ENCODE results near the gene TBC1D9.

TBC1D9 gene

DNA sequence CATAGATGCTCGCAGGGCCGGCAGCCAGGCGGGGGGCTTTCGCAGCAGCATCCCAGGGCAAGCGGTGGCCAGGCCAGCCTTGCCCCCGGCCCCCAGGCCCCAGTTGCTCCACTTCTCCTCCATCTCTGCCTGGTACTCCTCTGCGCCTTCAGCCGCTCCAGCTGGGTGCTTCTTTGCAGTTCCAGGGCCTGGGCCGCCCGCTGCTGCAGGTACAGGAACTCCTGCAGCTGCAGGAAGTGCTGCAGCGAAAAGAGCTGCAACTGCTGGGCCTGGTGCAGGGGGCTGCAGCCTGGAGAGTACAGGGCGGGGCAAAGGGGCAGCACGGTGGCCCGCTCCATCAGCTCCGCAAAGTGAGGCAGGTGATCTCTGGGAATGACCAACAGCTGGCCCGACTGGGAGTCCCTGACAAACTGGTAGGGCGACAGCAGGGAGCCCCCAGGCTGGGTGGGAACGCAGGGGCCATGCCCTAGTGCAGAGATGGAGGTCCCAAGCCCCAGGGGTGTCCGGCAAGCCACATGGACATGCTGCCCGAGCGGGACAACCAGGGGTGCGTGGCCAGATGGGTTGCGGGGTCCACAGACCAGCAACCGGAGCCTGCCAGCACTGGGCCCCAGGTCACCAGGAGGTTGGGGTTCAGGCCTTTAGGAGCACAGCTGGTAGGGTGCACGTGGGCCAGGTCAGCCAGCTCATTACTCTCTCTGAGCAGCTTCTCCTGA is 111.6 kb downstream of the TBC1D9 start:
- DNase-seq = no peak

DNA sequence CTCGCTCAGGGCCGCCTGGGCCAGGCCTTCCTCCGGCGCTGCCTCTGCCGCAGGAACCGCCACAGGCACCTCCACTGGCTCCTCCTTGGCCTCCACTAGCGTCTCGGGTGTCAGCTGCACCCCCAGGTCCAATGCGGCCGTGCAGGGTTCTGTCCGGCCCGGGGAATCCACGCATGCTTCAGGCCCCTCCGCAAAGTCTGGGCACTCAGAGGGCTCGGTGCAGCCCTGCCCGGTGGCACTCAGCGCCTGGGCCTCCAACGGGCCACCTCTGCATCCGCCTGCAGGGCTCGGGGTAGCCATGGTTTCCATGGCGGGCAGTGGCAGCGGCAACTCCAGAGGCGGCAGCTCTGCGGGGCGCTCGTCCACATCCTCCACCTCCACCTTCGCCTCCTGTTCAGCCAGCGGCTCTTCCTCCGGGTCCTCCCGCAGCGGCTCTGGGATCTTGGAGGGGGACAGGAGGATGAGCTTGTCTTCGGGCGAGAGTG is 112.6 kb downstream of the TBC1D9 start:
- no peak for DNase-seq

DNA sequence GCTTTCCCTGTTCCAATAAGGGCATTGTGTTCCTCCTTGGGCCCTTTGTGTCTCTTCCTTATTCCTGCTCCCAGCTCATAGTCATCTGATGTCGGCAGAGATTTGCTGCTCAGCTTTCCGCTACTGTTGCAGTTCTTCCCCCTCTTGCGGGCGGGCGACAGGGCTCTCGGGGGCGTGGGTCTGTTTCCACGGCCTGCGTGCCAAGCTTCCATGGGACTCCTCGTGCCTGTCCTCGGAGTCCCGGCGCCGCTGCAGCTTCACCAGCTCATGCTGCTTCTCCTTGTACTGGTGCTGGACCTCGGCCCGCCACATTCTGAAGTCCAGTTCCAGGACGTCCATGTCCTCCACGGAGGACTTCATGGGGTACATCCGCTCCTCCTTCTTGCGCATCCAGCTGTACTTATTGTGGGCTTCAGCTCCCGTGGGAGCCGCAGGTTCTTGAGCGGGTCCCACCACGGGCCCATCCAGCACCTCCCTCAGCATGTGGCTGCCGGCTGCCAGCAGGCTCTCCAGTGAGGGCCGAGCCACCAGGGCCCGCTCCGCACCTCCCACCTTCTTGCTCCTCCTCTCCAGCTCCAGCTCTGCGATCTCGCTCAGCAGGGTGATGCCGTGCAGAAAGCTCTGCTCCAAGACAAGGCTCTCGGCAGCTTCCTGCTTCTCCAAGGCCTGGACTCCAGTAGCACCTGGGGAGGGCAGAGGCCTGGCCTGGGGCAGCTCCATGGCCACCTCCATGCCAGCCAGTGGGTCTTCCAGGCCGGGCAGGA is 113.3 kb downstream of the TBC1D9 start:
- no peak for DNase-seq

DNA sequence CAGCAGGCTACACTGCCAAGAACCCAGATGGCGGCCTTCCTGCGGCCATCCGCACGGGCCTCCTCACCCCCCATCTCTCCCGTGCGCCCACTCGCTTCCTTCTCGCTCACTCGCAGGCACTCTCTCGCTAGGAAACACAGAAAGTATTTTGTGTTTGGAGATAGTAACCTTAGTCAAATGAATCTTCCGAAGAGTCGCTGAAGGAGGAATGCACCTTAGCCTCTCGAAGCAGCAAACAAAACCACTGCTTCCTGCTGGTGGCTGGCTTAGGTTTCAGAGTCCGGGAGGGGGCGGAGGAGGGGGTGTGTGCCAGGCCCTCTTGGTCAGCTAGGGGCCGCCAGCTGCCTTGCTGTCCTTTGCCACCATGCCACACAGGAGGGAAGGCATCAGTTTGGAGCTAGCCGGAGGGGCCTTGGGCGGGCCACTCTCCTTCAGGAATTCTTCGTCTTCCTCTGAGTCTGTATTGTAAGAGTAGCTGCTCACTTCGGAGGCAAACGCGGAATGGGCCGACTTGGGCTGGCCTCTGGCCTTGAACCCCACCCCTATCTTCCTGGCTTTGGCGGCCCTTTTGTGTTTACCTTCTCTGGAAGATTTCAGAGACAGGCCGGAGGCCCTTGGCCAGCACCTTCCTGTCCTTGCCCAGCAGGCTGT is 114.3 kb downstream of the TBC1D9 start:
- DNase-seq = no peak

DNA sequence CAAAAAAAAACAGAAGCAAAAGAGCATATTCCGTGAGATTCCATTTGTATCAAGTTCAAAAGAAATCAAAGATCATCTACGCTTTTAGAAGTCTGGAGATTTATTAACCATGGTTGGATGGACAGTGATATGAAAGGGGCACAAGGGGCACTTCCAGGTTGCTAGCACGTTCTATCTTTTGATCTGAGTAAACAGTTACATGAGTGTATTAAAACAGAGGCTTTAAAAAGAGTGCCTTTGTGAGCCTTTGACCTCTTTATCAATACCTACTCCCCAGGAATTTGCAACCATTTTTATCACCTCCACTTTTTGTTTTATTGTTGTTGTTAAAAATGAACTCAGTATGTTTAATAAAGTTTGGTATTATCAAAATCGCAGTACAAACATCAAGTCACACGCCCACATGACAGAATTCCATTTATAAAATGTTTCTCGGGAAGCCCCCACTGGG is 115.1 kb downstream of the TBC1D9 start:
- no peak for DNase-seq

DNA sequence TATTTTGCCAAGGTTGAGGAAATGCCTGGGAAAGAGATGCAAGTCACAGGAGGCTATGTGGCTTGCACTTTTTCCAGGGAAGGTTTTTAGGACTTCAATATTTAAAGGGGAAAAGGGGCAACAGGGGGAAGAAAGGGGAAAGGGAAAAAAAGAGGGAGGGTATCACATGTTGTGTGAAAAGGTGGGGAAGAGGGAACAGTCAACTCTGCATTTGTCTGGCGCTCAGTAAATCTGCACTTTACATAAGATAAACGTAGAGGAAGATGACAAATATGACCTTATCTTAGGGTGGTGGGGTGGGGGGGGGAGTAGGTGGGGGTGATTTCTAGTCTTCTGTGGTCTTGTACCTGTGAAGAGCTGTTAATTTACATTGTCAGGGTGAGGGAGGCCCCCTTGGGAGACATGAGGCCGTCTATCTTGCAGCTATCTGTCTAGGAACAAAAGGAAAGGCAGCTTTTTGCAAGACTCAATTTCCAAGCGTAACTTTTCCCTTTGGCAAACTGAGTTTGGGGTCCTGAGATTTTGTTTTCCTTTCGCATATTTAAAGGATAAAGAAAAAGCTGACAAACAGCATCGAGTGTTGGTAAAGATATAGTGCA is 115.9 kb downstream of the TBC1D9 start:
- DNase-seq = no peak

DNA sequence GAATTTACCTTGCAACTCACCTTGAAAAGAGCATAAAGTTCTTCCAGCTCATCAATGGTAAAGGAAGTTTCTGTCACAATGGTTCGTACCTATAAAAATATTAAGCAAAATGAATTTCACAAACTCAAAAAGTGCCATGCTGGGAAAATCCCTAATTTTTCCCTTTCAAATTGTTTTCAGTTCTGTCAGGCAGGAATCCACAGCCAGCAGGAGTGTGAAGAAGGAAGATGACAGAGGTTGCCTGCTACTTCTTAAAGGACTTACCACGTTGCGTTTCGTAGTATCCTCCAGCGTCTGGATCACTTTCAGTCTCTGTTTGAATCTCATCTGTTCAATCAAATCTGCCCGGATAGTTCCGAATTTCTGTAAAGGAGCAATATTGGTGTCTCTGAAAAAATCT is 117.1 kb downstream of the TBC1D9 start:
- no peak for DNase-seq

DNA sequence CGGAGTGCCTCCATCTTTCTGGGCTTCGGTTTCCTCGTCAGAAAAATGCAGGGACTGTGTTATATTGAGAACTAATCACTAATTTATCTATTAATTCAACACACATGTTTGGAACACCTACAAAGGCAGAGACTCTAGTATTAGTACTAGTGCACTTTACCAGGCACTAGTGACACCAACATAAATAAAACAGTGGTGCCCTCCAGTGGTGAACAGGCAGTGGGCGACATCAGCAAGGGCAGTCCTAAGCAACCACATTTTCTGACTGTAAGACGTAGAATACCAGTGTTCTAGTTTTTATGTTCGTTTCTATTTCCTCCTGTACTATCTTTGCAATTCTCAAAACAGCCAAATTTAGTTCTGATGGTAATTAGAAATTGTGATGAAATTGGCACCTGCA is 118.3 kb downstream of the TBC1D9 start:
- peak in 1 of 2 experiments; percentile 2 for DNase-seq

DNA sequence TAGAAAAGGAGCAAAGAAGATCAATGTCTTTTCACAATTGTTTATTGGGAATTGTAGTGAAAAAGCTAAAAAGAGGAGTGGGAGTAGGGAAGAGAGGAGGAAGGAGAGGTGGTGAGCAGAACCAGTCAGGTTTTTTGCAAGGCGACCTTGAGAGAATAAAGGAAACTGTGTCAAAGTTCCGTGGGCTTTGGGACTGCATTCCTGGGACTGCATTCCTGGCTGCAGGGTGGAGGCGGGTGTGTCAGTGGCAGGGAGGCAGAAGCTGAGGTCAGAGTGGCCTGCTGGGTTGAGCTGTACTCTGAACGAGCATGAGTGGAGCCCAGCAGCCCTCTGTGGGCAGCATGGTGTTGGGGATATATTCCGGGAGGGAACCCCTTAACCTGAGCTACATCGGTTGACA is 120.6 kb downstream of the TBC1D9 start:
- DNase-seq = no peak

DNA sequence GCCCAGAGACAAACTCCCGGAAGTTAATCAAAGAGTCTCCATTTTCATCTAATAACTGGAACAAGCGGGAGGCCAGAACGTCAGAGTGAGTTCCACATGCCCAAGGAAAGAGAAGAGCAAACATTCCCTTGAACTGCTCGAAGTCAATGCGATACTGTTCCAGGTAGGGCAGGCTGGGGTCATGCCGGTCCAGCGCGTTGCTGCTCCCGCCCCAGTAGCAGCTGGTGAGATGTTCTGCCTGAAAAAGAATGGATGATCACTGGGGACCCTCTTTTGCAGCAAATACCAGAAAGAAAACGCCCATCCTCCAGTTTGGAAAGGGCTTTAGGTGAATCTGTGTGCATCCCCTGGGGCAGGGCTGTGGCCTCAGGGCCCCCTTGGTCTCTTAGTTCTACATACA is 122.2 kb downstream of the TBC1D9 start:
- DNase-seq = no peak

DNA sequence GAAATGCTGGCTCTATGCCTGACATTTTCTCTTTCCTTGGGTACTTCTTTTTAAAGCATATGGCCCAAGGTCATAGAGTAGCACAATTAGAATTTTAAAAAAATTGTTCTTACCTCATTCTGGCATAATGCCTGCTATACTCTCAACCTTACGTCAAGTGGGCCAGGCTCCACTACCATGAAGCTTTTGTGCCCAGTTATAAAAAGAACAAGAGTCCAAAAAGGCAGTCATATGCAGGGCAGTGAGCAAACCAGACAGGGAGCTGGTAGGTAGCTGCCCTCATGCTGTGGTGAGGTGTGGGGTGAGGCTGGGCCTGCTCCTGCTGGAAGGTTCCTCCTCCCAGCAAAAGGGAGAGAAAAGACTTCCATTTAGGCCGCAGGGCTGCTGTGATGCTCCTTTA is 123.1 kb downstream of the TBC1D9 start:
- DNase-seq = no peak

DNA sequence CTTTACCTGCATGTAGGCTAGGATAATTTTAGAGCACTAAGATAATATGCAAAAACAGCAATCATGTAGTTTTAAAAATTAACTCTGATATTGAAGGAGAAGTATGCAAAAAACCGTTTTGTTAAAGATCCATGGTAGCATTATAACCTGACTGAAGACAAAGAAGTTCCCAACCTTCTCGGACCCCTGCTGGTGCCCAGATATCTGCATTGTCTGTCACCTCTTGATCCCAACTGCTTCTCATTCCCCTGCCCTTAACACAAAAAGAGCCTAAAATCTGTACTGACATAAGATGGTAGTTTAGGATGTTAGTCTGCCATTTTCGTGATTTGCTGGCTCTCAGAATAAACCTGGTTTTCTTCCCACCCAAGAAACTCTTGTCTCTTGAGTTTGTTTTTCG is 125.9 kb downstream of the TBC1D9 start:
- no peak for DNase-seq

DNA sequence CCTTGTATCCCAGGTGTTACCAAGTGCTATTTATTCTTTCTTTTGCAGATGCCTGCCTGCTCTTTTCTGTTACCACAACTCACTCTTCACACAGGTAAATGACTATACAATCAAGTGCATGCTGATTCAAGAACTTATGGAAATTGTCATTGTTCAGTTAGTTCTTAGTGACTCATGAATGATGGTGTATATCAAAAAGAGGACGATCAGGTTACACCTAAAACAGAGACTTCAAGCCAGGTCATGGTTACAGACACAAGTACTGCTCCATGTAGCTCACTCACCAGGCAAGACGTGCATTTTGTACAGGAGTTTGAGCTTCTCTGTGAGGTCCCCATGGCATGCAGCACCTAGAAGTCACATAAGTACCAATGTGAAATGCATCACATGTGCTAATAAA is 128.2 kb downstream of the TBC1D9 start:
- no peak for DNase-seq

DNA sequence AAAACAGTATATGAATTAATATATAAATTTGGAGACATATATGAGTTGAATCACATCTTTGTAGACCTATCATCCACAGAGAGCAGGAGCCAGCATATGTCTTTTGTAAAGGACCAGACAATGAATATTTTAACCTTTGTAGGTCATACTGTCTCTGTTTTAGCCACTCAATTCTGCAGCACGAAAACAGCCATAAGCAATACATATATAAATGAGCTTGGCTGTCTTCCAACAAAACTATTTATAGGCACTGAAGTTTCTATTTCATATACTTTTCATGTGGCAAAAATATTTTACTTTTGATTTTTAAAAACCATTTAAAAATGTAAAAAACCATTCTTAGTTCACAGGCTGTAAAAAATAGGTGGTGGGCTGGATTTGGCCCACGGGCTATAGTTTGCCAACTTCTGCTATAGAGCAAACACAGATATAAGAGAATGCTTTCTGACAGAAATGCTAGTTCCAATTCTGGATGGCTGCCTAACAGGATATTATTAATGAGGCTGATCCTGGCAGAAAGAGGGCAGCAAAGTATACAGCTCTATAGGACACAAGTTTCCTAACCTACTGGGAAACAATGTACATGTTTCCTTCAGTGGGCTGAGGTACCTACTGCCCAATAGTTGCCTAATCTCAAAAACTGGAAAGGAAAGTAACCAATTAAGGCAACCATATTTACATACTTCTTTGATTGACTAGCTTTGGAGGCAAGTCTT is 129.4 kb downstream of the TBC1D9 start:
- DNase-seq = no peak

DNA sequence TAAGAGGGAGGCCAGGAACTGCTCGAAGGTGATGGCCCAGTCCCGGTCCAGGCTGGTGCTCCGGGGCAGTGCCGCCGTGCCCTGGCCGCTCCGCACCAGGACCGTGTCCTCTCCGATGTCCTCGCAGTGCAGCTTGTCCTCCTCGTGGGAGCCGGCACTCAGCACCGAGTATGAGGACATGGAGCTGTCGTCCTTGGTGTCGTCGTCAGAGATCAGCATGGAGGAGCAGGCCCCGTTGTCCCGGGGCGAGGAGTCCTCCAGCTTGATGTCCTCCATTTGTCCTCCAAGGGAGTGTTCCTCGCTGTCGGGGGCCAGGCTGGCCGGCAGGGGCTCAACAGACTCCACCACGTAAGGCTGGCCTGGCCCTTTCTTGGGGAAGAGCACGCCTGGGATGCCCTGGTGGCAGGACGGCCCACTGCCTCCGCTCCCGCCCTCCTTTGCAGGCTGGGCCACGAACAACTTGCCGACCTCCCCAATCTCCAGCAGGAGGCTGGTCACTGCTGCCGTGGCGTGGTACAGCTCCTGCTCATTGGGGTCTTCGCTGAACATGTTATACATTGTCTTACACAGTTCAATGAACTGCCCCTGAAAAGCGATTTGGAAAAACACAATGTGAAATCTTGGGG is 133.7 kb downstream of the TBC1D9 start:
- DNase-seq = no peak

DNA sequence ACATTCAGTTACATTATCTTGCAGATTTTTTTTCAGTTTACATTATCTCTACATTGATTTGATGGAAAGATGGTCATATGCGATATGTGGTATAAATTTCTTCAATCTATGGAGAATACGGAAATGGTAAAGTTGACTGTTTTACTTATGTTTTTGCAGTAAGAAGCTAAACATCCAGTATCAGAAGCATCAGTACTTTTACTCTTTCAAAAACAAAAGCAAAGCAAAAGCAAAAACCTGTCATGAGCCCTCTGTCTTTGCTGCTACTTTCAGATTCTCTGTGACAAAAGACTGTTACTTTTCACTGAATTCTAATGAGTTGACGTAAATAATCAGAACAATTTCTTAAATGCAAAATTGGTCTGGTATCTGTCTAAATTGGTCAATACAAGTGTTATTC is 135.0 kb downstream of the TBC1D9 start:
- DNase-seq = no peak

DNA sequence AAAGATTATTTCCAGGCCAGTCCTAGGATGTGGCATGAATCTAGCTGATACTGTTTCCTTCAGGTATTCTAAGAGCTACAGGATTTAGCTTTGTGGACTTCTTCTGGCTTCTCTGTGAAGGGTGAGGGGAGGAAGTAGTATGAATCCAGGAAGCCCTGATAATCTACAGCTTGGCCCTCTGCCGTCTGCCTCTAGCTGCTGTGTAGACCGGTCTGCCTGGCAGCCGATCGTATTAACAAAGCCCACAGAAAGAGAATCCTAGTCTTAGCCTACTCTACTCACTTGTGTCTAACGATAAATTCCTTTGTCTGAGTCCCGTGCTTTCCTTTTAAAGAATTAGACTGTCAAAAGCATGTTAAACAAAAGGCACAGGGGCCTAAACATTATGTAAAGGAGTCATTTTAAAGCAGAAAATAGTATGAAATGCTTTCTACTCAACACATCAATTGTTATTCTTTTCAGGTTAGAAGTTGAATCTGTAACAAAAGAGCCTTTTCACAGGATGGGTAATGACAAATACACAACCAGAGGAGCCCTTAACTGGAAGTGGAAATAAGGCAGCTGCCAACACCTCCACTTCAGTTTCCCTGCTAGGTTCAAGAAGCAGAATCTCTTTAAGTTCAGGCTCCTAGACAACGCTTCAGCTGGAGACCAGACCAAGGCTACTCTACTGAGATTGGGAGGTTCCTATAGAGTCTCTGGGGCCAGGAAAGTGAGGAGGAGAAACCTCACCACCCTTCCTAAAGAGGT is 138.5 kb downstream of the TBC1D9 start:
- DNase-seq = no peak

DNA sequence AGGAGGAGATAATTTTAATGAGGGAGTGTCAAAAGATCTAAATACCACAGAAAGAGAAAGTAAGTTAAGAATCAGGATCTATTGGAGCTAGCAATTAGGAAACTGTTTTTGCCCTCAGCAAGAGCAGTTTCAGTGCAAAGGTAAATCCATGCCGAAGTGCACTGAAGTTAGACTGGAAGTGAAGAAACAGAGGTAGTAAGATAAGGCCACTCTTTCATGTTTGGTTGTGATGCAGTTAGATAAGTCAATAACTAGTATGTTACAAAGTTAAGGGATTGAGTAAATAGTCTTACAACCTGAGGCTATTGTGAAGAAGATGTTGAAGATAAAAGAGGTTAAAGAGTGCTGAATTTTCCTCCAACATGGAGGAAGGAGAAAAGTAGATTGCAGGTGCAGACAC is 140.7 kb downstream of the TBC1D9 start:
- DNase-seq = no peak

DNA sequence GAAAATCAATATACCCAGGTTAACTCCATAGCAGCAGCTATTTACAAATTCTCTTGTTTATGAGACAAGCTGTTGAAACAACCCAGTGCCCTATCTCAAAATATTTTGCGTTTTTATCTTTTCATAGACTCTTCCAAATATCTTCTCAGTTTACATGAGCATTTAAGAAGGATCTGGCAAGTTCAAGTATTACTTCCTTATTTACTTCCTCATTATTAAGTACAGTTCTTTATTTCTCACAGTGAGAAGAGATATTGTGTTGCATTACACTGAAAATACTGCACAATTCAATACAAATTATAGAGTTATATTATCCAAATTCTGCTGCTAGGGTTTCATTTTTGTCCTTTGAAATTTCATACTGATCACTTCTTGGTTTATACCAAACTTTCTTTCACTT is 143.8 kb downstream of the TBC1D9 start:
- DNase-seq = no peak

DNA sequence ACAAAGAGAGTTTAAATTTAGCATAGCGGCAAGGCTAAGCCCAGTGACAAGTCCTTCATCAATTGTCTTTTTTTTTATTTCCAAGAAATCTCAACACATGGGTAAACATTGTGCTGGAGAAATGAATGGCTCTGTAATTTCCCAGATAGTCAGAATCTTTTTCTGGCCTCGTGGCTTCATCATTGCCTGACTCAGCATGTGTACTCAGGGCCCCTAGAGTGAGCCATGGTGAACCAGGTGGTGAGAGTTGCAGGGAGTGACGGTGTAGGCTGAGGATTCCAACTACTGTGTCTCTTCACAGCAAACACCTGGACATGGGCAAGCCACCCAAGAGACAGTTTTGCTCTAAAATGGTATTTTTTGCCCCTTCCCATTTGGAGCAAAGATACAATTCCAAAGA is 144.3 kb downstream of the TBC1D9 start:
- DNase-seq = no peak
